HCT116 (cell line): ENCODE data around the gene PIEZO2. TPM values are rescaled to one million over a fixed set of nuclear protein-coding genes. Genes with fewer than 3 reads are reported as not detected.

Source experiments
- ATAC-seq: fragments of 200-7000 bp; cut with Tn5 transposase; 2 replicates; pipeline ENCODE4 v1.9.1; 2020; ENCODE audit warnings: mild to moderate bottlenecking, moderate library complexity
- BruUV-seq: library from RNA; stranded (reverse); fragments of 400-500 nt; replicated peaks from 2 replicates; lab custom pipeline; 2021; lab: Mats Ljungman, UMichigan
- CTCF ChIA-PET: fragments of 300-600 bp; sonication (Branson Sonifier 250); formaldehyde crosslinking; loops from one replicate; lab custom pipeline; 2021; ENCODE audit warnings: antibody characterized with exemption; lab: Charles Lee
- POLR2A ChIA-PET: fragments of 300-600, 350-600 bp; sonication (Branson Sonifier 250); formaldehyde crosslinking; loops from one replicate; lab custom pipeline; 2021; ENCODE audit warnings: antibody characterized with exemption; lab: Charles Lee
- RAD21 ChIA-PET, 2 experiments: fragments of 300-600 bp; sonication (Branson Sonifier 250); formaldehyde crosslinking; loops; one replicate each; lab custom pipeline; 2023; ENCODE audit warnings: low total read pairs in 2 of 2; ENCODE audit not compliant: uncharacterized antibody in 2 of 2, unreplicated experiment in 2 of 2, low non-redundant PET in 1 of 2; lab: Charles Lee
- DNase-seq: peaks from one replicate; pipeline ENCODE4 v3.0.0-alpha.2; 2010; ENCODE audit warnings: low read depth, low spot score
- H2AFZ ChIP-seq: fragments of 200-600 bp; shearing (Covaris generic), sonication (generic); 2 replicates; pipeline ENCODE4 v1.6.1; 2017; ENCODE audit warnings: low read depth, mixed run types, mixed read lengths, antibody characterized with exemption, low read length; ENCODE audit not compliant: poor library complexity, severe bottlenecking
- H3K27ac ChIP-seq: 2 replicates; pipeline ENCODE4 v1.5.1; 2012; ENCODE audit warnings: low read depth, low read length
- H3K27me3 ChIP-seq: fragments of 200-600 bp; sonication (generic); 2 replicates; pipeline ENCODE4 v1.6.1; 2016; ENCODE audit warnings: mixed run types, low read length, mixed read lengths; ENCODE audit not compliant: insufficient read depth
- H3K36me3 ChIP-seq, 2 experiments: fragments of 200-500 bp in 1 of 2; fragments of 200-600 bp in 1 of 2; sonication (Bioruptor generic) in 1 of 2; sonication (generic) in 1 of 2; 2 replicates each; pipeline versions ENCODE4 v1.5.1 to v1.6.1; 2014 to 2016; ENCODE audit warnings: low read length in 2 of 2, inconsistent platforms in 1 of 2, mixed read lengths in 1 of 2, mixed run types in 1 of 2; ENCODE audit not compliant: insufficient read depth in 2 of 2, control insufficient read depth in 1 of 2
- H3K4me1 ChIP-seq, 2 experiments: fragments of 200-600 bp in 1 of 2; sonication (generic) in 1 of 2; 2 replicates each; pipeline versions ENCODE4 v1.5.1 to v1.6.1; 2012 to 2017; ENCODE audit warnings: low read length in 2 of 2, inconsistent platforms in 1 of 2, mild to moderate bottlenecking in 1 of 2, mixed read lengths in 1 of 2, mixed run types in 1 of 2, moderate library complexity in 1 of 2; ENCODE audit not compliant: insufficient read depth in 2 of 2, control insufficient read depth in 1 of 2
- H3K4me2 ChIP-seq: fragments of 200-600 bp; sonication (generic); 2 replicates; pipeline ENCODE4 v1.6.1; 2017; ENCODE audit warnings: mixed run types, low read length, mixed read lengths
- H3K4me3 ChIP-seq, 2 experiments: fragments of 200-600 bp in 1 of 2; sonication (generic) in 1 of 2; replicated peaks in 1 of 2; 2 replicates each; pipeline ENCODE4 v1.5.1; 2011 to 2016; ENCODE audit warnings: low read length in 2 of 2, control low read depth in 1 of 2, low read depth in 1 of 2, mild to moderate bottlenecking in 1 of 2, mixed read lengths in 1 of 2, mixed run types in 1 of 2
- H3K79me2 ChIP-seq: fragments of 200-600 bp; sonication (generic); 2 replicates; pipeline ENCODE4 v1.6.1; 2017; ENCODE audit warnings: mild to moderate bottlenecking, mixed run types, low read length, moderate library complexity, mixed read lengths; ENCODE audit not compliant: insufficient read depth
- H3K9ac ChIP-seq: fragments of 200-600 bp; sonication (generic); 2 replicates; pipeline ENCODE4 v1.6.1; 2016; ENCODE audit warnings: low read length, mixed read lengths
- H3K9me2 ChIP-seq: fragments of 200-600 bp; sonication (generic), shearing (Covaris generic); 2 replicates; pipeline ENCODE4 v1.6.1; 2017; ENCODE audit warnings: mixed run types, mild to moderate bottlenecking, moderate library complexity; ENCODE audit not compliant: insufficient read depth
- H3K9me3 ChIP-seq, 2 experiments: fragments of 200-500 bp in 1 of 2; fragments of 200-600 bp in 1 of 2; sonication (Bioruptor generic) in 1 of 2; sonication (generic) in 1 of 2; 2 replicates each; pipeline ENCODE4 v1.6.1; 2014 to 2017; ENCODE audit warnings: low read length in 2 of 2, mixed read lengths in 2 of 2, inconsistent platforms in 1 of 2, low read depth in 1 of 2, mild to moderate bottlenecking in 1 of 2, mixed run types in 1 of 2, moderate library complexity in 1 of 2; ENCODE audit not compliant: control insufficient read depth in 1 of 2, insufficient read depth in 1 of 2
- H4K20me1 ChIP-seq: fragments of 200-600 bp; sonication (generic), shearing (Covaris generic); 2 replicates; pipeline ENCODE4 v1.6.1; 2017; ENCODE audit warnings: mixed run types, mild to moderate bottlenecking, moderate library complexity; ENCODE audit not compliant: insufficient read depth
- CBX3 ChIP-seq: IDR thresholded peaks from 2 replicates; pipeline ENCODE4 v1.6.1; 2012; ENCODE audit warnings: low read depth
- CEBPB ChIP-seq: IDR thresholded peaks from 2 replicates; pipeline ENCODE4 v1.6.1; 2012; ENCODE audit warnings: low read depth
- ELF1 ChIP-seq: IDR thresholded peaks from 2 replicates; pipeline ENCODE4 v1.6.1; 2012; ENCODE audit warnings: low read depth, borderline replicate concordance
- JUND ChIP-seq: IDR thresholded peaks from 2 replicates; pipeline ENCODE4 v1.6.1; 2012
- POLR2A ChIP-seq: IDR thresholded peaks from 2 replicates; pipeline ENCODE4 v1.7.0; 2011; ENCODE audit warnings: borderline replicate concordance; ENCODE audit not compliant: insufficient read depth, insufficient read length; ENCODE audit errors: extremely low read depth
- POLR2AphosphoS5 ChIP-seq: IDR thresholded peaks from 2 replicates; pipeline ENCODE4 v1.6.1; 2011; ENCODE audit warnings: mild to moderate bottlenecking, low read depth, low read length, moderate library complexity
- RAD21 ChIP-seq: IDR thresholded peaks from 2 replicates; pipeline ENCODE4 v1.6.1; 2012; ENCODE audit warnings: low read depth, mild to moderate bottlenecking
- SIN3A ChIP-seq: IDR thresholded peaks from 2 replicates; pipeline ENCODE4 v1.6.1; 2012; ENCODE audit warnings: low read depth
- TCF7L2 ChIP-seq: IDR thresholded peaks from 2 replicates; pipeline ENCODE4 v1.7.0; 2011; ENCODE audit warnings: borderline replicate concordance, inconsistent platforms; ENCODE audit not compliant: insufficient read depth, insufficient read length; ENCODE audit errors: extremely low read depth
- ZNF274 ChIP-seq: fragments of 200-500 bp; sonication (Bioruptor generic); IDR thresholded peaks from 2 replicates; pipeline ENCODE4 v1.6.1; 2014; ENCODE audit warnings: mild to moderate bottlenecking, low read depth, low read length, inconsistent platforms
- intact Hi-C: fragments of 100-400 bp; cut with micrococcal nuclease; formaldehyde crosslinking; loops from 2 replicates; pipeline ENCODE4 v1.10.0; 2022
- total RNA-seq: library from RNA; stranded (reverse); gene quantifications from one replicate; pipeline ENCODE4 v1.2.1, GENCODE V29; 2021; ENCODE audit not compliant: unreplicated experiment
- TF ChIP-seq, protein P1 (sequence below): IDR thresholded peaks from 2 replicates; pipeline ENCODE4 v1.6.1; 2011; ENCODE audit warnings: mild to moderate bottlenecking, low read length, moderate library complexity; ENCODE audit not compliant: insufficient replicate concordance; ENCODE audit errors: extremely low read depth

PIEZO2 gene
- total RNA-seq, 1 experiment from 2014 or later: 0.34 TPM

GRCh38 chr18:10843565-10843964 lies 305.8 kb downstream of the PIEZO2 start:
- POLR2A ChIA-PET: no interaction called here
- ATAC-seq (no peak), DNase-seq (no peak)
- H3K79me2 ChIP-seq: no peaks in the 10 kb centered on the region
- no peaks in the 10 kb centered on the region for H3K4me1 ChIP-seq
- H4K20me1 ChIP-seq: no peaks in the 10 kb centered on the region
- RAD21 ChIA-PET: no interaction called here
- CTCF ChIA-PET: interaction anchor here (1.8 kb wide), 1 partner anchor 8 kb away, joined by 4 read pairs; no protein-coding TSS in a partner anchor
- H3K4me2 ChIP-seq: no peak overlapping the region
- TF ChIP-seq RAD21 (no peak), CBX3 (no peak), JUND (no peak), POLR2AphosphoS5 (no peak), ZNF274 (no peak), ELF1 (no peak), TCF7L2 (no peak), POLR2A (no peak), SIN3A (no peak), CEBPB (no peak)
- TF ChIP-seq, protein P1, sequence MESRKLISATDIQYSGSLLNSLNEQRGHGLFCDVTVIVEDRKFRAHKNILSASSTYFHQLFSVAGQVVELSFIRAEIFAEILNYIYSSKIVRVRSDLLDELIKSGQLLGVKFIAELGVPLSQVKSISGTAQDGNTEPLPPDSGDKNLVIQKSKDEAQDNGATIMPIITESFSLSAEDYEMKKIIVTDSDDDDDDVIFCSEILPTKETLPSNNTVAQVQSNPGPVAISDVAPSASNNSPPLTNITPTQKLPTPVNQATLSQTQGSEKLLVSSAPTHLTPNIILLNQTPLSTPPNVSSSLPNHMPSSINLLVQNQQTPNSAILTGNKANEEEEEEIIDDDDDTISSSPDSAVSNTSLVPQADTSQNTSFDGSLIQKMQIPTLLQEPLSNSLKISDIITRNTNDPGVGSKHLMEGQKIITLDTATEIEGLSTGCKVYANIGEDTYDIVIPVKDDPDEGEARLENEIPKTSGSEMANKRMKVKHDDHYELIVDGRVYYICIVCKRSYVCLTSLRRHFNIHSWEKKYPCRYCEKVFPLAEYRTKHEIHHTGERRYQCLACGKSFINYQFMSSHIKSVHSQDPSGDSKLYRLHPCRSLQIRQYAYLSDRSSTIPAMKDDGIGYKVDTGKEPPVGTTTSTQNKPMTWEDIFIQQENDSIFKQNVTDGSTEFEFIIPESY: no peak
- H3K9me3 ChIP-seq: no peaks in the 10 kb centered on the region
- no TSS peak for BruUV-seq
- H3K9ac ChIP-seq: no peak overlapping the region
- H3K27ac ChIP-seq: no peak overlapping the region
- intact Hi-C loops: no loop called here
- no peak overlapping the region for H3K4me3 ChIP-seq
- H2AFZ ChIP-seq: no peak overlapping the region
- H3K36me3 ChIP-seq: no peaks in the 10 kb centered on the region
- peaks cover 15% of the 10 kb centered on the region; the same call in 1 of the 2 replicates for H3K27me3 ChIP-seq
- H3K9me2 ChIP-seq: no peaks in the 10 kb centered on the region
